HG03439 (cell line): ENCODE results near the gene FOXRED2.
"Not testable (repeated sequence)": the region's sequence is repeated elsewhere in the genome, so short reads cannot be mapped to it uniquely, and the experiment has no call there.

Experiments
- ATAC-seq: cut with Tn5 transposase; IDR thresholded peaks from one replicate; pipeline ENCODE4 v1.9.1; 2021; ENCODE audit warnings: mild to moderate bottlenecking, moderate library complexity; ENCODE audit not compliant: unreplicated experiment

Gene FOXRED2

GRCh38 chr22:36519906-36520305, 13.1 kb upstream of the FOXRED2 start:
- ATAC-seq, result not testable (repeated sequence)

- ATAC-seq, result no peak
These were observed 7.9 kb upstream of the FOXRED2 start for GRCh38 chr22:36514766-36515165.

- ATAC-seq, result no peak
These were observed 6.2 kb upstream of the FOXRED2 start for GRCh38 chr22:36512991-36513390.

- no peak for ATAC-seq
These were observed 5.5 kb upstream of the FOXRED2 start for GRCh38 chr22:36512333-36512732.

GRCh38 chr22:36510966-36511881, 4.4 kb upstream of the FOXRED2 start:
- no peak for ATAC-seq

GRCh38 chr22:36510384-36510783, 3.5 kb upstream of the FOXRED2 start:
- no peak for ATAC-seq

GRCh38 chr22:36507518-36508010, 724 bp upstream of the FOXRED2 start:
- no peak for ATAC-seq

DNA sequence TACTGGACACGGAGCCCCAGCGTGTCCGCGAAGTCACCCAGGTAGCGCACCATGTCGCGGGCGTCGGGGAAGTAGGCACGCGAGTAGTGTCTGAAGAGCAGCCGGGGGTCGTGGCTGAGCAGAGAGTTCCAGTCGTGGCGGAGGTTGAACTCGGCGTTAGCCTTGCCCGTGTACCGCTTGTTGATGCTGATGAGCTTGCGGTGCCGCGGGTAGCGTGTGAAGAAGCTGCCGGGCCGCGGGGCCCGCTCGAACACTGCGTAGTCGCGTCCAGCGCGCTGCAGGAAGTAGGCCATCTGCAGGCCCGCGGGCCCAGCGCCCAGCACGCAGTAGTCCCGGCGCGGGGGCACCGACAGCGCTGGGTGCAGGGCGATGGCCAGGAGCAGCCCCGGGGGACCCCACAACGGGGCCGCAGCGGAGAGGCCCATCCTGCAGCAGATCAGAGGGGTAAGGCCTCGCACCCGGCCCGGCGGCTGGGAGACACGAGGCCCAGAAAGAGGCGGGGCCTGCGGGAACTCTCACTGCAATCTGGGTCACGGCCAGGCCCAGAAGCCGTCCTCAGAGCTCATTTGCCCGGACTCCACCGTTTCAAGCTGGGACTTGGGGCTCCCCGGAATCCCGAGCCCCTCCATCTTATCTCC, 723 bp downstream of the FOXRED2 start:
- no peak for ATAC-seq

DNA sequence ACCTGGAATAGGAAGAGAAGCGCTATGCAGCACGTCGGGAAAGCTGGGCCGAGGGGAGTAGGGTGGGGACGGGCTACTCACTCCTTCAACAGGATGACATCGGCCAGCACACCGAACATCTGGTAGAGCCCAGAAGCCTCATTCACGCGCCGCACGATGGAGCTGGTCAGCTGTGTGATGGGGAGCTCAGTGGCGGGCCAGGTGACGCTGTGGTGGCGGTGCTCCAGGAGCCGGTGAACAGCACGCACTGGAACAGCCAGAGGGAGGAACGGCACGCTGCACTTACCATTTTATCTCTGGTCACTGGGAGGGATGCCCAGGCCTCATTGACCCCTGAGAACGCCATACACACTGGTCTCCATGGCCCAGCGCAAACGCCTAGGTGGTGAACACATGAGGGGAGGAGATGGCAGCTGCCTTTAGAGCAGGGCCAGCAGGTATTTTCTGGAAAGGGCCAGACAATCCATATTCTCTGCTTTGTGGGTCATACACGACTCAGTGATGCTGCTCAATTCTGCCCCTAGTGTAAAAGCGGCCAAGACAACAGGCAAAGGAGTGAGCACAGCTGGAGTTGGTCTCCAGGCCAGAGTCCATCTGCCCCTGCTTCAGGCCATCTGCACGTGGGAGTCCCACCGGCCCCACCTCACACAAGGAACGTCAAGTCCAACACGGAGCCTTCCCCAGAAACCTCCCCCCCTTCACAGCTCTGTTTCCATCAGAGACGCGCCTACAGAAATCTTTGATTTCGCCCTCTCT, 8.8 kb downstream of the FOXRED2 start:
- ATAC-seq, result no peak

- no peak for ATAC-seq
These were observed 13.1 kb downstream of the FOXRED2 start for GRCh38 chr22:36493690-36494110.

DNA sequence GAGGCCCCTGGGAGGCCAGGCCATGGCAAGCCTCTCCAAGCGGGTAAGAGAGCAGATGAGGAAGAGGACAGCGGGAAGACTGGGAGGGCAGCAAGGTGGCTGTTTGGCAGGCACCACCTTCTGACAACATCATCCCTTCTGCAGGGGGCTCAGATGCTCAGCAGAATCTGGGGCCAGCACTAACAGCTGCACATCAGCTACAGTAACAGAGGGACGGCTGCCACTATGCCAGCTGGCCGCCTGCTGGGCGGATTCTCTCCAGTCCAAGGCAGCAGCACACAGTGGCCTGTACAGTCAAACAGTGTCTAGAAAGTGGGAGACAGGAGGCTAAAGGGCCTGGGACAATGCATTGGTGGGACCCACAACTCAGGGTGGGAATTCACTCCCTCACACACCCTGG, 14.7 kb downstream of the FOXRED2 start:
- ATAC-seq, result no peak

DNA sequence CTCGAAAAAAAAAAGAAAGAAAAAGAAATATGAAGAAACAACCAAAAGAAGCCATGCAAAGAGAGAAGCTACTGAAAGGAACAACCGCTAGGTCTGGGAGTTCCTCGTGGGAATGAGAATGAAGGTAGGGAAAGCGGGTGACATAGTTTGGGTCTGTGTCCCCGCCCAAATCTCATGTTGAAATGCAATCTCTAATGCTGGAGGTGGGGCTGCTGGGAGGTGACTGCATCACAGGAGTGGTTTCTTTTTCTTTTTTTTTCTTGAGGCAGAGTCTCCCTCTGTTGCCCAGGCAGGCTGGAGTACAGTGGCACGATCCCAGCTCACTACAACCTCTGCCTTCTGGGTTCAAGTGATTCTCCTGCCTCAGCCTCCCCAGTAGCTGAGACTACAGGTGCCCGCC, 15.7 kb downstream of the FOXRED2 start:
- ATAC-seq, result no peak

- ATAC-seq, result no peak
These were observed 20.0 kb downstream of the FOXRED2 start for GRCh38 chr22:36486619-36487384.

DNA sequence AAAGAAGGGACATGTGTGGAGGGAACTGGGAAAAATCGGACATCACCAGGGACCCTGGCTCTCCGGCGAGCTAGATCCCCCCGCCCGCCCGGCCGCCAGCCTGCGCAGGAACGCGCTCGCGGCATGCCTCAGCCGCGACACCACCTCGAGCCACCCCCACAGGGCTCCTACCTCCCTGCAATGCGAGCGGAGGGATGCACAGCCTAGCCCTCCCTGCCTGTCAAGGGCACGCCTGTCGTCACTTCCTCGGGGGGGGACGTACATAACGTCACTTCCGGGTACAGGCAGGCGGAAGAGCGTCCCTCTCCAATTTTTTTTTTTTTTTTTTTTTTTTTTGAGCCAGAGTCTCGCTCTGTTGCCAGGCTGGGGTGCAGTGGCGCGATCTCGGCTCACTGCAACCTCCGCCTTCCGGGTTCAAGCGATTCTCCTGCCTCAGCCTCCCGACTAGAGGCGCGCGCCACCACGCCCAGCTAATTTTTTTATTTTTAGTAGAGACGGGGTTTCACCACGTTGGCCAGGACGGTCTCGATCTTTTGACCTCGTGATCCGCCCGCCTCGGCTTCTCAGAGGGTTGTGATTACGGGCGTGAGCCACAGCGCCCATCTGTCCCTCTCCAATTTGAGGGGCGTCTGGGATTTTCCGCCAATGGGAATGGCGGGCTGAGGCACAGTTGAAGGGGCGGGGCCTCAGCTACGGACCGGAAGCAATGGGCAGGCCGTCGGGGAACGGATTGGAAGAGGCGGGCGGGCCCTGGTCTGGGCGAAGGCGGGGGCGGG, 25.3 kb downstream of the FOXRED2 start, which contains the start of gene TXN2:
Gene TXN2 (minus strand): TSS at position 248 of the 776 bp plus-strand sequence. CDS start 803 bp downstream, outside the sequence.
- peak; percentile 81 for ATAC-seq

DNA sequence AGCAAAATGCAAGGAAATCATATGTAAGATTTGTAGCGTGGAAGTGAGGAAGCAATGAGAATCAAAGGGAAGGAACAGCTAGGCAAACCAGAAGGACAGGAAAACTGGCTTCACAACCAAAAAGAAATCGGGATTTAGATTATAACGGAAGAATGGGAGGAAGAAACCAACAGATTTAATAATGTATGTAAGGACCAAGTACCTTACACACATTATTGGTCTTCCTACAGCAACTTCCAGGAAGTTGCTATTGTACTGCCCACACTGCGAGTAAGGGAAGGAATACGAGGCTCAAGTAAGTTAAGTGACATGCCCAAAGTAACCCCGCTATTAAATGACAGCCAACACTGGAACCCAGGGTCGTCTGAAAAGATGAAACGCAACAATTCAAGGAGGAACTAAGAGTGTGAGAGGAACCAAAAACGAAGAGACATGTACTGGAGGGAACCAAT, 25.9 kb downstream of the FOXRED2 start:
- no peak for ATAC-seq

- ATAC-seq, result no peak
These were observed 27.9 kb downstream of the FOXRED2 start for GRCh38 chr22:36478966-36479365.

- ATAC-seq, result no peak
These were observed 31.5 kb downstream of the FOXRED2 start for GRCh38 chr22:36475341-36475740.

DNA sequence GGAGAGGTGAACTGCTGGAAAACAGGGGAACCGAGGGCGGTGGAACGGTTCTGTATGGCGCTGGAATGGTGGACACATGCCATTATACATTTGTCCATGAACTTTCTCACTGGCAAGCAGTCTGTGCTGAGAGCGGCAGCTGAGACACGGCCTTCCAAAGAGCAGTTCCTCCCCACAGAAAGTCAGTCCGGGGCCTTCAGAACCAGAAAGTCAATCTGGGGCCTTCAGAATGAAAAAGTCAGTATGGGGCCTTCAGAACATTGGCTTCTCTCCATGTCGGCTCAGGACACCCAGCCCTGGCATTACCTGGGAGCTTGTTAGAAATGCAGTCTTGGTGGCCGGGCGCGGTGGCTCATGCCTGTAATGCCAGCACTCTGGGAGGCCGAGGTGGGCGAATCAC, 34.2 kb downstream of the FOXRED2 start:
- ATAC-seq, result no peak

- ATAC-seq, result no peak
These were observed 35.5 kb downstream of the FOXRED2 start for GRCh38 chr22:36471341-36471821.

GRCh38 chr22:36470994-36471331, 35.9 kb downstream of the FOXRED2 start:
- ATAC-seq, result no peak
